K562 (cell line): Measurements from ENCODE around the gene MARK3. TPM values are rescaled to one million over a fixed set of nuclear protein-coding genes. Genes with fewer than 3 reads are reported as not detected.

Experiments used
- ATAC-seq: fragments of 200-7000 bp; cut with Tn5 transposase; 3 replicates; pipeline ENCODE4 v1.9.1; 2020; ENCODE audit warnings: moderate library complexity
- BruUV-seq: library from RNA; stranded (reverse); fragments of 400-500 nt; replicated peaks from 2 replicates; lab custom pipeline; 2021; lab: Mats Ljungman, UMichigan
- CTCF ChIA-PET: fragments of 300-600 bp; formaldehyde crosslinking; extraction: SDS; loops from one replicate; lab custom pipeline; 2021; ENCODE audit warnings: low intra/inter-chr PET ratio; lab: Yijun Ruan, JAX
- POLR2A ChIA-PET: fragments of 300-600, 350-650 bp; sonication (Branson Sonifier 250); formaldehyde crosslinking; extraction: SDS; loops from one replicate; lab custom pipeline; 2021; ENCODE audit warnings: antibody characterized with exemption, inconsistent platforms; lab: Yijun Ruan, JAX
- DNase-seq, 4 experiments: peaks; one replicate each; pipeline versions ENCODE4 v3.0.0 to v3.0.0-alpha.2; 2011 to 2018; ENCODE audit warnings: low spot score in 3 of 4, mixed read lengths in 3 of 4; ENCODE audit errors: extremely low read depth in 1 of 4
- FAIRE-seq: peaks from 2 replicates; lab custom pipeline; 2011; peaks lifted over from hg19 to GRCh38; lab: Jason Lieb, UNC
- H2AFZ ChIP-seq: 2 replicates; pipeline ENCODE4 v1.6.0; 2011; ENCODE audit warnings: low read depth, low read length, control low read depth, inconsistent platforms
- H3K27ac ChIP-seq: fragments of 200-600 bp; 3 replicates; pipeline ENCODE4 v1.8.0; 2011; ENCODE audit warnings: low read depth, mild to moderate bottlenecking, control low read depth, inconsistent platforms, low read length, moderate library complexity, mixed read lengths; ENCODE audit errors: extremely low read depth
- H3K27me3 ChIP-seq, 2 experiments: fragments of 300-600 bp in 1 of 2; 2 replicates in 1 of 2; 3 replicates in 1 of 2; pipeline versions ENCODE4 v1.6.0 to v1.8.0; 2011; ENCODE audit warnings: inconsistent platforms in 2 of 2, low read length in 2 of 2, mild to moderate bottlenecking in 1 of 2, mixed read lengths in 1 of 2, moderate library complexity in 1 of 2; ENCODE audit not compliant: control insufficient read depth in 2 of 2, insufficient read depth in 2 of 2
- H3K36me3 ChIP-seq: fragments of 300-600 bp; 3 replicates; pipeline ENCODE4 v1.8.0; 2011; ENCODE audit warnings: mild to moderate bottlenecking, low read length, inconsistent platforms; ENCODE audit not compliant: control insufficient read depth, insufficient read depth
- H3K4me1 ChIP-seq, 2 experiments: fragments of 200-600 bp in 1 of 2; replicated peaks in 1 of 2; 2 replicates in 1 of 2; 3 replicates in 1 of 2; pipeline versions ENCODE4 v1.5.1 to v1.8.0; 2011; ENCODE audit warnings: inconsistent platforms in 2 of 2, low read length in 2 of 2, mild to moderate bottlenecking in 1 of 2, mixed read lengths in 1 of 2, moderate library complexity in 1 of 2; ENCODE audit not compliant: control insufficient read depth in 2 of 2, insufficient read depth in 2 of 2
- H3K4me2 ChIP-seq: 2 replicates; pipeline ENCODE4 v1.6.1; 2011; ENCODE audit warnings: low read length, control low read depth, inconsistent platforms, mixed read lengths; ENCODE audit not compliant: insufficient read depth
- H3K4me3 ChIP-seq: fragments of 200-600 bp; sonication (generic), shearing (Covaris generic); 2 replicates; pipeline ENCODE4 v1.5.1; 2016; ENCODE audit warnings: control low read depth, inconsistent platforms
- H3K79me2 ChIP-seq: fragments of 200-600 bp; 3 replicates; pipeline ENCODE4 v1.8.0; 2011; ENCODE audit warnings: low read length, inconsistent platforms; ENCODE audit not compliant: control insufficient read depth, insufficient read depth
- H3K9ac ChIP-seq, 2 experiments: 2 replicates each; pipeline versions ENCODE4 v1.6.0 to v1.6.1; 2011; ENCODE audit warnings: low read depth in 2 of 2, low read length in 2 of 2, control low read depth in 1 of 2, inconsistent platforms in 1 of 2, mild to moderate bottlenecking in 1 of 2, mixed read lengths in 1 of 2; ENCODE audit not compliant: insufficient read depth in 1 of 2
- H3K9me1 ChIP-seq: one replicate; pipeline ENCODE4 v1.6.0; 2011; ENCODE audit warnings: inconsistent platforms, mild to moderate bottlenecking, low read length, moderate library complexity; ENCODE audit not compliant: control insufficient read depth, insufficient read depth
- H3K9me3 ChIP-seq: replicated peaks from 2 replicates; pipeline ENCODE4 v1.5.1; 2011; ENCODE audit warnings: low read depth, low read length, inconsistent platforms; ENCODE audit not compliant: control insufficient read depth, insufficient read depth
- H4K20me1 ChIP-seq: replicated peaks from 2 replicates; pipeline ENCODE4 v1.6.1; 2011; ENCODE audit warnings: low read length, inconsistent platforms, mixed read lengths; ENCODE audit not compliant: control insufficient read depth, insufficient read depth
- C11orf30 ChIP-seq: fragments of 450-650 bp; IDR thresholded peaks from 2 replicates; pipeline ENCODE4 v1.6.1; 2016; ENCODE audit warnings: low read depth, mild to moderate bottlenecking
- CBX8 ChIP-seq: fragments of 200-600 bp; sonication (generic); IDR thresholded peaks from 2 replicates; pipeline ENCODE4 v1.6.1; 2012; ENCODE audit warnings: borderline replicate concordance, mixed run types, low read depth, mild to moderate bottlenecking, moderate library complexity, mixed read lengths, low read length, control low read depth, inconsistent platforms; ENCODE audit not compliant: poor library complexity, severe bottlenecking; ENCODE audit errors: extremely low read depth
- MNT ChIP-seq, 2 experiments: fragments of 450-650 bp; conservative IDR thresholded peaks; 2 replicates each; pipeline ENCODE4 v1.6.1; 2017; ENCODE audit warnings: mild to moderate bottlenecking in 2 of 2, moderate library complexity in 2 of 2
- SMAD3 ChIP-seq: fragments of 450-650 bp; formaldehyde crosslinking; conservative IDR thresholded peaks from 2 replicates; pipeline ENCODE4 v1.4.0; 2020; ENCODE audit warnings: mild to moderate bottlenecking
- ZFP36 ChIP-seq: fragments of 150-350 bp; IDR thresholded peaks from 2 replicates; pipeline ENCODE4 v1.6.1; 2018; ENCODE audit warnings: low read length, low read depth; ENCODE audit not compliant: partially characterized antibody
- ZNF121 ChIP-seq: sonication (generic); formaldehyde crosslinking; conservative IDR thresholded peaks from 2 replicates; pipeline ENCODE4 v1.8.0; 2022; ENCODE audit warnings: missing genetic modification reagents
- WGBS: fragments of 100-300 bp; shearing (Covaris generic); methylation state at CpG from one replicate; pipeline ENCODE4 v1.1.6; 2016; ENCODE audit warnings: low coverage, mixed read lengths; ENCODE audit not compliant: insufficient coverage; ENCODE audit errors: missing lambda C conversion rate; 5-methylcytosine and 5-hydroxymethylcytosine counted together
- in situ Hi-C: fragments of 300-500 bp; cut with MboI; formaldehyde crosslinking; loops from 4 replicates; pipeline ENCODE4 v1.15.0; 2018; ENCODE audit warnings: inconsistent platforms, mixed read lengths
- intact Hi-C: fragments of 100-400 bp; cut with micrococcal nuclease; formaldehyde crosslinking; loops from 2 replicates; pipeline ENCODE4 v1.14.2; 2022
- polyA plus RNA-seq, 8 experiments: library from polyadenylated mRNA; depleted of rRNA in 4 of 8; stranded (reverse) in 5 of 8; unstranded in 3 of 8; fragments of >200 nt; fragmentation: Nextera tagmentation in 2 of 8; fragmentation: Illumina TruSeq in 1 of 8; extraction: Ambion mirVana in 2 of 8; extraction: Trizol in 1 of 8; gene quantifications; 2 replicates each; pipeline versions ENCODE4 v1.2.1 to v1.2.3, GENCODE V29; 2011 to 2014; ENCODE audit warnings: inconsistent platforms in 1 of 8, missing spikeins in 1 of 8
- total RNA-seq, 7 experiments: library from RNA; depleted of rRNA in 6 of 7; stranded (reverse); fragments of >200 nt in 6 of 7; fragmentation: Illumina TruSeq in 2 of 7; extraction: Trizol in 2 of 7; gene quantifications; 2 replicates each; pipeline versions ENCODE4 v1.2.1 to v1.2.3, GENCODE V29; 2011 to 2021; ENCODE audit warnings: low replicate concordance in 1 of 7

Gene MARK3
- total and polyA plus RNA-seq, 9 of the 15 experiments (the other 6 are each of a cell fraction or from before 2014, with no cell fraction given): 10.1 to 68.7 (median 56.3) TPM

GRCh38 chr14:103400537-103400936 is 15.3 kb downstream of the MARK3 start:
- 0 out of 2 replicates have a peak, but pooled peaks have one; percentile 20 for TF ChIP-seq ZNF121 (CRISPR knock-in tag)
- TF ChIP-seq SMAD3: no peak
- in situ Hi-C loops: no loop called here
- DNase-seq (no peak), FAIRE-seq (no peak), ATAC-seq (no peak)
- intact Hi-C loops: no loop called here
- Histone ChIP-seq H3K27ac (no peak overlapping the region), H3K27me3 (no peaks in the 10 kb centered on the region), H3K9me1 (no peaks in the 10 kb centered on the region), H3K9me3 (no peaks in the 10 kb centered on the region), H3K9ac (no peak overlapping the region), H2AFZ (no peak overlapping the region), H3K36me3 (peaks cover 8% of the 10 kb centered on the region; the same call in 2 of the 3 replicates), H3K4me1 (peaks cover 8 to 47% of the 10 kb centered on the region in 2 experiments), H4K20me1 (peaks cover 19% of the 10 kb centered on the region), H3K4me2 (no peak overlapping the region), H3K79me2 (peaks cover 96% of the 10 kb centered on the region), H3K4me3 (no peak overlapping the region)
- BruUV-seq: no TSS peak
- POLR2A ChIA-PET: interaction anchor here (0.9 to 1.6 kb wide), 3 partner anchors 8 to 59 kb away, joined by 3 to 5 read pairs (median 5); no protein-coding TSS in a partner anchor
- CTCF ChIA-PET: no interaction called here
- 82% methylated on average over 2 of the region's 4 CpGs for WGBS

- intact Hi-C loops: no loop called here
- ATAC-seq (peak; percentile 65), FAIRE-seq (peak; percentile 84), DNase-seq (peak in 1 of 4 experiments; percentile 49)
- Histone ChIP-seq H3K9ac (peak overlapping the region; percentile 14 to 63; a peak in 2 of 4 replicates), H3K9me3 (no peaks in the 10 kb centered on the region), H3K79me2 (peaks cover 86% of the 10 kb centered on the region), H3K27me3 (no peaks in the 10 kb centered on the region), H3K27ac (peak overlapping the region; percentile 64), H3K9me1 (no peaks in the 10 kb centered on the region), H2AFZ (no peak overlapping the region), H3K36me3 (peaks cover 13% of the 10 kb centered on the region; the same call in 2 of the 3 replicates), H3K4me2 (peak overlapping the region; percentile 56), H3K4me3 (no peak overlapping the region), H4K20me1 (peaks cover 15% of the 10 kb centered on the region), H3K4me1 (peaks cover 8 to 39% of the 10 kb centered on the region in 2 experiments)
- no TSS peak for BruUV-seq
- POLR2A ChIA-PET: interaction anchor here (0.9 kb wide), 1 partner anchor 9 kb away, joined by 3 read pairs; no protein-coding TSS in a partner anchor
- WGBS: 32% methylated on average over 10 of the region's 10 CpGs
- CTCF ChIA-PET: no interaction called here
- in situ Hi-C loops: no loop called here
- TF ChIP-seq CBX8 (no peak), ZFP36 (no peak), MNT (conservative IDR thresholded peaks at IDR 0.05) (0 out of 4 replicates have a peak, but pooled peaks of 1 of the 2 experiments have one; percentile 24), C11orf30 (0 out of 2 replicates have a peak, but pooled peaks have one; percentile 6)
Measured at GRCh38 chr14:103401223-103402214, 16.3 kb downstream of the MARK3 start.
